ENCODE measurements around the gene OTOP1.
A peak's percentile ranks its signal among the peaks of the same experiment; 100 is the strongest.
"Not testable (repeated sequence)": the region's sequence is repeated elsewhere in the genome, so short reads cannot be mapped to it uniquely, and the experiment has no call there.

OTOP1 gene, protein sequence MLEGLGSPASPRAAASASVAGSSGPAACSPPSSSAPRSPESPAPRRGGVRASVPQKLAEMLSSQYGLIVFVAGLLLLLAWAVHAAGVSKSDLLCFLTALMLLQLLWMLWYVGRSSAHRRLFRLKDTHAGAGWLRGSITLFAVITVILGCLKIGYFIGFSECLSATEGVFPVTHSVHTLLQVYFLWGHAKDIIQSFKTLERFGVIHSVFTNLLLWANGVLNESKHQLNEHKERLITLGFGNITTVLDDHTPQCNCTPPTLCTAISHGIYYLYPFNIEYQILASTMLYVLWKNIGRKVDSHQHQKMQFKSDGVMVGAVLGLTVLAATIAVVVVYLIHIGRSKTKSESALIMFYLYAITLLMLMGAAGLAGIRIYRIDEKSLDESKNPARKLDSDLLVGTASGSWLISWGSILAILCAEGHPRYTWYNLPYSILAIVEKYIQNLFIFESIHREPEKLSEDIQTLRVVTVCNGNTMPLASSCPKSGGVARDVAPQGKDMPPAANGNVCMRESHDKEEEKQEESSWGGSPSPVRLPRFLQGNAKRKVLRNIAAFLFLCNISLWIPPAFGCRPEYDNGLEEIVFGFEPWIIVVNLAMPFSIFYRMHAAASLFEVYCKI

DNA sequence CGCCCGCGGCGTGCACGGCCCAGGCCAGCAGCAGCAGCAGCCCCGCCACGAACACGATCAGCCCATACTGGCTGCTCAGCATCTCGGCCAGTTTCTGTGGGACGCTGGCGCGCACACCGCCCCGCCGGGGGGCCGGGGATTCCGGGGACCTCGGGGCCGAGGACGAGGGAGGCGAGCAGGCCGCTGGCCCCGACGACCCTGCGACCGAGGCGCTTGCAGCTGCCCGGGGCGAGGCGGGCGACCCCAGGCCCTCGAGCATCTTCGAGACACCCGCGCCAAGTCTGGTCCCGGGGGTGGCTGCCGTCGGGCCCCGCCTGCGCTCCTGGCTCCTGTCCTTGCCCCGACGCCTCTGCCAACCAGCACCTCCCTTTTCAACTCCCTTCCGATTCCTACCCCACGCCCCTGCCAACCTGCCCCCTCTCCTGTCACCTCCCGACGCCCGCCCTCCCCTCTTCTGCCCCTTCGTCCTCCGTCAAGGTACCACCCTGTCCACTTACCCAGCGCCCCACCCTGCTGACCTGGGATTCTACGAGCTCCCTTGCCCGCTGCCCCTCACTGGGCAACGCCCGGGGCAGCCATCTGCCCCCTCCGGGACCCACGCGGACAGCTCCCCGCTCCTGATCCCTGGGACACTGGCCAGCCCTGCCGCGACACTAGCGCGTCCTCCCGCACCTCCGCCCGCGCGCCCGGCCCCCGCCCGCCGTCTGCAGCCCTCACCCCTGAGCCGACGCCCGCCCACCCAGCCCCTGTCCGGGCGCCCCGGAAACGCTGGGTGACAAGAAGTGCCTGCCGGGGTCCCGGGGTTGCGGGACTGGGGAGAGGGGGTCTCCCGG, at the start of gene OTOP1:
Gene OTOP1, minus strand, starts transcription at position 324 of the 833 bp plus-strand sequence. Its CDS starts 65 bp downstream, at position 259.
- no peak for DNase-seq (ENCODE audit: low read depth)

DNA sequence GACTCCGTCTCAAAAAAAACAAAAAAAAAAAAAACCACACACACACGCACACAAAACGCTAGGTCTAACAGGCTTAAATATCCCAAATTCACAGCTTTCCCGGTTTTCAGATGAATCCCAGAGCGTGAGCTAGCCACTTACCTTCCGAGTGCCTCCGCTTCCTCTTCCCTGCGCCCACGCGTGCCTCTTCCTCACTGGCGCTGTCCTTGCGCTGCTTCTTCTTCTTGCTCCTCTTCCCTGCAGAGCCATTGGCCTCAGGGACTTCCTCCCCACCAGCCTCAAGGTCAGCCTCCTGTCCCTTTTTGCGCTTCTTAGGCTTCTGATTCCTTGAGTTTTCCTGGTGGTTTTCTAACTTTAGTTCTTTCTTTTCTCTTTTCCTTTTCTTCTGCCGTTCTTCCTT, 47.5 kb upstream of the OTOP1 start:
- no peak for DNase-seq (ENCODE audit: low read depth)

DNA sequence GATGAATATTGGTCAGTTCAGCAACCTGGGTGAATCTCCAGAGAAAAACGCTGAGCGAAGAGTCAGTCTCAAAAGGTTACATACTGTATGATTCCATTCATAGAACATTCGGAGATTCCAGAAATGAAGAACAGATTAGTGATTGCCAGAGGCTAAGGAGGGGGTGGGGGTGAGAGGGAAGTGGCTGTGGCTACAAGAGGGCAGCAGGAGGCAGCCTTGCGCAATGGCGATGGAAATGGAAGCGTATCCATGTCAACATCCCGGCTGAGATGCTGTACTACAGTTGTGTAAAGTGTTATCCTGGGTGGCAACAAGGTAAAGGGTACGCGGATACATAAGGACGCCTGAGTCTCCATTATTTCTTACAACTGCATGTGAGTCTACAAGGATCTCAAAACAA, 45.2 kb upstream of the OTOP1 start:
- DNase-seq (ENCODE audit: low read depth) = peak; percentile 42

DNA sequence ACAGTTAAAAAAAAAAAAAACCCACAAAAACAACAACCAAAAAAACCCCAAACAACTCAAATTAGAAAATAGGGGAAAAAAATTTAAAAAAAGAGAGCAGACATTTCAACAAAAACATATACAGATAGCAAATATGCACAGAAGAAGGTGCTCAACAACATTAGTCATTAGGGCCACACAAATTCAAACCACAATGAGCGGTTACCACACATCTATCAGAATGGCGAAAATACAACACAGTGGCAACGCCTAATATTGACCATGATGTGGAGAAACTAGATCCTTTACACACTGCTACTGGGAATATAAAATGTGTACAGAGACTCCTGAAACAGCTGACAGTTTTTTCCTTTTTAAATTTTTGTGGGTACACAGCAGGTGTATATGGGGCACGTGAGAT, 43.8 kb upstream of the OTOP1 start:
- peak; percentile 75 for DNase-seq (ENCODE audit: low read depth)

DNA sequence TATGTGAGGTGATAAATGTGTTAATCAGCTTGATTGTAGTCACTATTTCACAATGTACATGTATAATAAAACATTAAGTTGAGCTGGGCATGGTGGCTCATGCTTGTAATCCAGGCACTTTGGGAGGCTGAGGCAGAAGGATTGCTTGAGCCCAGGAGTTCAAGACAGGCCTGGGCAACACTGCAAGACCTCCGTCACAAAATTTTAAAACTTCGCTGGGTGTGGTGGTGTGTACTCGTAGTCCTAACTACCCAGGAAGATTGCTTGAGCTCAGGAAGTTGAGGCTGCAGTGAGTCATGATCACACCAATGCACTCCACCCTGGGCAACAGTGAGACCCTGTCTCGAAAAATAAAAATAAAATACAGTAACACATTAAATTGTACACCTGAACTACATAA, 43.1 kb upstream of the OTOP1 start:
- DNase-seq (ENCODE audit: low read depth) = peak; percentile 43

DNA sequence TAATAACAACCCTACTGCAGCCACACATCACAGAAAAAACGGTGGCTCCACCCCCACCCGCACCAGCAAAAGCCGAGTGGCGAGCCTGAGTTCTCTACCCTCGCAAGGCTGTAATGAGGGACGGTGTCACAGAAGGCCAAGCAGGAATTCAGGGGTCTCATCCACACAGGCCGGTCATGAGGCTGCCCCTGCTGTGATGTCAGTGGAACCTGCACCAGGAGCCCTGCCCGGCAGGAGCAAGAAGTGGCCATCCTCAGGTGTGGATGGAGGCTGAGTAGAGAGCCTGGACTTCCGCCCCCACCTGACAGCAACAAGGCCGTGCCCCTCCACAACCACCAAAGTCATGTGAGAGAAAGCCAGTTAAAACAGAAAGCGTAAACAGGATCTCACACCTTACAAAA, 42.6 kb upstream of the OTOP1 start:
- no peak for DNase-seq (ENCODE audit: low read depth)

DNA sequence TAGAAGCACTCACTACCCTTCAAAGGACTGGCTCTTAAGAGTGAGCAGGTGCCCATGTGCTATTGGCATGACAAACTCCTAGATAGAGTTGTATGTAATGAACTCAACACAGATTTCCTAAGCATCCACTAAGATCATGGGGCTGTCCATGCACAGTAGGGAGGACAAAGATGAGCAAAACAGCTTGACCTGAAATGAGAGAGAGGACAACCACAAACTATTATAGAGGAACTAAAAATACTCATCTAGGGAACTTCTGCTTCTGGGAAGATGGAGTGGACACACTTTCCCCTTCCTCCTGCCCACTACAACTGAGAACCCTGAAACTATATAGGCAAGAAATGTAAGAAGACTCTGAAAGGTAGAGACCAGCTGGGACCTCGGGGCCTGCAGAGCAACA, 42.0 kb upstream of the OTOP1 start:
- no peak for DNase-seq (ENCODE audit: low read depth)

DNA sequence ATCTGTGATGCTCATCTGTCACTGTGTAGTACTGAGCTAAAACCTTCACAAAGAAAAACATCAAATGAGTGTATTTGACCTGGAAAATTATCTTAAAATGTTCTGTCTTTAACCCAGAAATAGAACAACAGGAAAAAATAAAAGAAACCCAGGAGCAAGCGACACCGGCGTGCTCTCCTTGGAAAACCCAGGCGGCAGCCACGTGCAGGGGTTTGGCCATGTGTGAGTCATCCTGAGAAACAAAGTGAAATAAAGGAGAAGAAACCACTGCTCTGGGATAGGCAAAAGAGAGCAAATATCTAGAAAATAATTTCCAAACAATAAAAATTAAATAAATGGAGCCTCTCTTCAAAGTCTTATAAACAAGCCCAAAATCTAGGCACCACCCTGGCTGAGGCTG, 41.3 kb upstream of the OTOP1 start:
- DNase-seq (ENCODE audit: low read depth) = peak; percentile 15

DNA sequence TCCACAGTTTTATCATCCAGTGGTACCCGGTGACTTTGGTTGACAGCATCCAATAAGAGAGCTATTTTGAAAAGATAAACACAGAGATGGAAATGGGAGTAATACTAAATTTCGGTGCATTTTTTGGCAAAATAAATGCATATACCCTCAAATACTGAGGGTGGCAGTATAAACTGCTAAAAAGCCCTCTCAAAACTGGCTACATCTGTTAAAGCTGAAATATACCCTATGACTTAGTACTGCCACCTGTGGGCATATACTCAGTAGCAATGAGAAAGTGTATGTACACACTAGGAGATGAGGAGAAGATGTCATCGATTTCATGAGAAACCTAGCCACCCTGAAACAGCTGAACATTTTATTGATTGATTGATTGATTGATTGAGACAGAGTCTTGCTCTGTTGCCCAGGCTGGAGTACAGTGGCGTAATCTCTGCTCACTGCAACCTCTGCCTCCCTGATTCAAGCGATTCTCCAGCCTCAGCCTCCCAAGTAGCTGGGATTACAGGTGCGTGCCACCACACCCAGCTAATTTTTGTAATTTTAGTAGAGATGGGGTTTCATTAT, 33.5 kb upstream of the OTOP1 start:
- peak; percentile 62 for DNase-seq (ENCODE audit: low read depth)

DNA sequence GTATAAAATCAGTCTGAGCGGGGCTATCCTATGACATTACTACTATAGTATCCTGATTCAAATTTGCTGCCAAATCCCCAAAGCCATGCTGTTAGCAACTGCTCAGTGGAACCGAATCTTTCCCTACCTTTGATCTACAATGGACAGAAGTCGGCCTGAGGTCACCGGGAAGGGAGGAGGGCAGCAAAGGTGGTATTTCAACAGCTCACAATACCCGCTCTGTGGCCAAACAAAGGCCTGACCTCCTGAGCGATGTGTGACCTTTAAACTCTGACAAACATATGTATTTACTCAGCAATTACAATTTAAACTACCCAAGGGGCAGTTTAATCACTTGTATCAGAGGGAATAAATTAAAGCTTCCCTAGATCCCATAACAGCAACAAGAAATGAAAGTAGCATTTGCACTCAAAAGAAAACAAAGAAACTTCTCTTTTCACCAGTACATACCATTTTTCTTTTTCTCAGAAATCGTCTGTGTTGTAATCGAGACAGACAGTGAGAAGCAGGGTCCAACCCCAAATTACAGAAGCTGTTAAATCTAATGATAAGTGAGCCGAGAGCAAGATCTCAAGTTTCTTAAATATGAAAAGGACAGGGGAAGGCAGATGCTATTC, 32.9 kb upstream of the OTOP1 start:
- no peak for DNase-seq (ENCODE audit: low read depth)

DNA sequence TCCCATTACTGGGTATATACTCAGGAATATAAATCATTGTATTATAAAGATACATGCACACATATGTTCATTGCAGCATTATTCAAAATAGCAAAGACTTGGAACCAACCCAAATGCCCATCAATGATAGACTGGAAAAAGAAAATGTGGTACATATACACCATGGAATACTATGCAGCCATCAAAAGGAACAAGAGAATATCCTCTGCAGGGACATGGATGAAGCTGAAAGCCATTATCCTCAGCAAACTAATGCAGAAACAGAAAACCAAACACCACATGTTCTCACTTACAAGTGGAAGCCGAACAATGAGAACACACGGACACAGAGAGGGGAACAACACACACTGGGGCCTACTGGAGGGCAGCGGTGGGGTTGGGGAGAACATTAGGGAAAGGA, 31.0 kb upstream of the OTOP1 start:
- not testable (repeated sequence) for DNase-seq (ENCODE audit: low read depth)

DNA sequence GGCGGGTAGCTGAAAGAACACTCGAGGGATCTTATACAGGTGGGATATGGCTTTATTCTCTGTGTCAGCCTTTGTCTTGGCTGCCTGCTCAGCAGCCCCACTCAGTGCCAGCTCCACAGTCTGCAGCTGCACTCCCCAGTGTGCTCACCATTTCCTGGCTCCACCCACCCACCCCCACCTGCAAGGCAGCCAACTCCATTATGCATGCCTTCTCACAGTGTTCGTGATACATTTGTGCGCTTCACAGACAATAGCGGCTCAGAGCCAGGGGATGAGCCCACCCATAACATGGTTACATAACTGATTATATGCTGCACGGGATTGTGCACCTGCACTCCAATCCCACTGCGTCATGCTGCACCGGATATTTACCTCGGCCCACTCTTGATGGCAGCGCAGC, 30.1 kb upstream of the OTOP1 start:
- no peak for DNase-seq (ENCODE audit: low read depth)

DNA sequence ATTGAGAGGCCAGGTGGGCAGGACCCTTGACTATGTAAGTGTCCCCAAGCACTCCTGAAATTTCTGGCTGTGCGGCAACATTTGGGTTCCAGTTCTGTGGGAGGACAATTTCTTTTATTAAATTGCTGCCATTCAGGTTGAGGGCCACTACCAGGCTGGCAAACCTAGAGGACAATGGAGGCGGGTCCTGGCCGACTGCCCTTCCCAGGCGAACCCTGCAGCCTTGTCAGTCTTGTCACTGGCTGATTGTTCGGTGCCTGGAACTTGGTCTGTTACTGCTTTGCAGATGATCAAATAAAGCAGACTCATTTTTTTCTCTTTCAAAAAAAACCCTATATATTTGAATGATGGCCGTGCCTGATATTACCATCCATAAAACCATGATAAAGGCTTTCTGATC, 27.9 kb upstream of the OTOP1 start:
- no peak for DNase-seq (ENCODE audit: low read depth)

DNA sequence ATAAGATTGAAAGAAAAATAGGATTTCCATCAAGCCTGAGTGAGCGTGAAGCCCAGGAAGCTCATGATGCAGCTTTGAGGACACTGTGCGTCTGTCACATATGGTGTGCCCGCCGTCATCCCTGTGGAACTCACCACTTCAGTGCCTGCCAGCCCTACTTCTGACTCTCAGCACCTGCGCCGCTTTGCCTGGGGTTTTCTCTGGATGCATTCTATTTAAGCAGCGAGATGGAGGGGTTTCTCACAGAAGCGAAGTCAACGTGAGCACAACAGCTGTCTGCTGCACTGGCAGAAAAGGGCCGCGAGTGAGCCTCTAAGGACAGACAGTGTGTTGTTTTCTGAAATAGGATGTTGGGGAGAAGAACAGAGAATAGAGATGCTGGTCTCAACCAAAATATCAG, 27.5 kb upstream of the OTOP1 start:
- no peak for DNase-seq (ENCODE audit: low read depth)

DNA sequence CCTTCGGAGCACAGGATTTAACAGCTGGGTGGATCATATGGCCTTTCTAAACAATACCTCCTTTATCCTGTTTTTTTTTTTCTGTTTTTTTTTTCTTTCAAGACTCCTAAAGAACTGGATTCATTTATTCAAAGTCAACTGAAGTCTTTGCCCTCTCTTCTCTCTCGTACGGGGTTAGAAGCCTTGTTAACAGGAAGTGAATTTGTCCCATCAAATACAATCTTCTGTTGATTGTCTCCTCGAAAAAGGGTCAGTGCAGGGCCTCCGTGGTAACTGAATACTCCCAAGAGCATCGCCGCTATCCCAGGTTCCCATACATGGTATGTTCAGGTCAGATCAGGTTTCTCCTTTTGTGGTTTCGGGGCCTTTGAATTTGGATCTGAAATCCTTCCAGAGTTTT, 23.1 kb upstream of the OTOP1 start:
- DNase-seq (ENCODE audit: low read depth) = no peak

DNA sequence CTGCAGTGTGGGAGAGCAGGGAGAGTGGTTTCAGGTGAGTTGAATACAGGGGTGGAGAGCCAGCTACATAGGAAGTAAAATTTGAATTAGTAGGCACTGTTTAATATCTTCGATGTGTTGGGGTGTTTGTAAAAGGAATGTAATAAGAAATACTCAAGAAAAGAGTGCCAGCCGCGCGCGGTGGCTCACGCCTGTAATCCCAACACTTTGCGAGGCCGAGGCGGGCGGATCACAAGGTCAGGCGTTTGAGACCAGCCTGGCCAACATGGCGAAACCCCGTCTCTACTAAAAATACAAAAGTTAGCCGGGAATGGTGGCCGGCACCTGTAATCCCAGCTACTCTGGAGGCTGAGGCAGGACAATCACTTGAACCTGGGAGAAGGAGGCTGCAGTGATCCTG, 22.6 kb upstream of the OTOP1 start:
- DNase-seq (ENCODE audit: low read depth) = not testable (repeated sequence)

DNA sequence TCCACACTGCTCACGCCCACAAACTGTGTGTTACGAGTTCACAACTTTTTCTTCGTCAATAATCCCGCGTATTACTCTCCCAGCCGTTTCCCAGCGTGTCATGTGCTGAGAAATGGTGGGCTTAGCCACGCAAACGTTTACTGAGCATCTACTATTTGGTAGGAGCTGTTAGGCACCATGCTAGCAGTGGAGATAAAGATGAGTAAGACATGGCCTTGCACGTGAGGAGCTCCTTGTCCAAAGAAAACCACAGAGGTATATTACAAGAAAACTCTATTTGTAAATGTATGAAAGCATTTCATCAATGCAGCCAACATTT, 22.1 kb upstream of the OTOP1 start:
- DNase-seq (ENCODE audit: low read depth) = peak; percentile 64

DNA sequence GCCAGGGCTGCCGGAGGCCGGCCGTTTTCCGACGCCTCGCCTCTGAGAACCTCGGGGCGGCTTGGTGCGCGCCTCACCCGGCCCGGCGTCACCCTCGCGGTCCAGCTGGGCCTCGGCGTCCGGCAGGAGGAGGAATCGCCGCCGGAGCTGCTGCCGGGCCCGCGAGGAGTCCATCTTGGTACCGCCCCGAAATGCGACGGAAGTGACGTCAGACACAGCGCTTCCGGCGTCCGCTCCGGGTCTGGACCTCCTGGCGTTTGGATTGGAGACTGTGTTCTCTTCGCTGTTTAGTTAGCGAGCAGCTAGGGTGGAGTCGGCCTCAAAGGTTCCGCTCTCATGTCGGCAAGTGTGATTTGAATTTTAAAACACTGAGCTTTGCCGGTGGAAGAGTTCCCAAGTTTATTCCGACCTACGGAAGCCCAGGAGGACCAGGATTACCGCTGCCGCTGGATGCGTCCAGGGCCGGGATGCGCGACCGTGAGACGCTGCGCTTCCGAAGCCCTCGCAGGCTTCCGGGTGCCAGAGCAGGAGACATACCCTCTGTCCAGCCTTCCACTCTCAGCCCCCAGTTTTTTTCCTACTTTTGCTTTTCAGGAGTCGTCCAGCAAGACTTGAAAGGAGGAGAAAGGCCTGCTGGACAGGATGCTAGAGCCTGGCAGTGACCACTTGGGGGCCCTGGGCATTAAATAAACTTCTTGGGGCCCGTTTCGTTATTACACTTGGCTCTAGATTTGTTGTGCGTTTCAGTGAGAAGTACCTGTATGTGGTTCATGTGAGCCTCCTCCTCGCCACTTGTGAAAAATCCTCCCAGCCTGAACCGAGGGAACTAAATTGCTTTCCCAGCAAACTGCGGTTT, 21.5 kb upstream of the OTOP1 start, which contains the start of gene TMEM128:
Gene TMEM128, minus strand, starts transcription at position 195 of the 856 bp plus-strand sequence. Its CDS starts 21 bp downstream, at position 174.
- DNase-seq (ENCODE audit: low read depth) = peak; percentile 92

DNA sequence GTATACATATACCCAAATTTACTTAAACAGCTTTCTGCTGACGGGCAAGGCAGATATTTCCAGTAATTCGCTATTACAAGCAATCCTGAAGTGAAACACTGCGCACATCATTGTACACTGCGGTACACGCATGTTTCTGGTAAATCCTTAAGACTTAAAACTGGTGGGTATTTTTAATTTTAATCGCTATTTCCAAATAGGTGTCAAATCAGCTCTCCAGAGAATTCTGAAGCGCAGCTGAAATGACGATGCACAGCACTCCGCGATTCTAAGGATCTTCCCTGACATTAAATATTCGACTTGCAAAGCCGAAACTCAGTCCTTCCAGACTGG, 20.9 kb upstream of the OTOP1 start:
- DNase-seq (ENCODE audit: low read depth) = no peak

DNA sequence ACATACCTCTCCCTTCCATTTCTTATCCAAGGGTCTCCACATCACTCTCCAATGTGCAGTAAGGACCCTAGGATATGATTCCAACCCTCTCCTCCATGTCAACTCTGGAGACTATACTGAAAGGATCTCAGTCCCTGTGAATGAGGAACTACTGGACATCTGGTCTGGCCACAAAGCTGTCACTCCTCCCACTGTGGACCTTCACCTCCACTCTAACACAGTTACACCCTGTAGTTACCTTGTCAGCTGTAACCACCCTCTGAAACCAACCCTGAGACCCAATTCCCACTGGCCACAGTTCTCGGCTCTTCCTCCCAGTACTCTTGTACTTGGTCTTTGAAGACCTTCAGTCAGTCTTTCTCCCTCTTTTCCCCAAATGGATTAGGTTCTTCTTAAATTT, 18.4 kb upstream of the OTOP1 start:
- DNase-seq (ENCODE audit: low read depth) = no peak

DNA sequence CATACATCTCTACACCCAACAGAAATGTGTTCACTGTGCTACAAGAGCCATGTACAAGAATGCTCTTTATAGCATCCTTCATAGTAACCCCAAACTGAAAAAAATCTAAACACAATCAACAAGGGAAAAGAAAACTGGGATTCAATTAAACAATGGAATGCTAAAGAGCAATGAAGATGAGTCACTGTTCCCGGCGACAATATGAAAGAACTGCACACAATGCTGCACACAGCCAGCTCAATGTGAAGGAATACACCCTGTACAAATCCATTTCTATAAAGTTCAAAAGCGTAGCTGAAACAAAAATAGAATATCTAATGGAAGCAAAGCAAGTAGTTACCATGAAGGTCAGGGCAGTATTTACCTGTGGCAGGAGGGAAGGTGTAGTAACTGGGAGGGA, 12.8 kb upstream of the OTOP1 start:
- not testable (repeated sequence) for DNase-seq (ENCODE audit: low read depth)

Data from amniotic epithelial cell (primary cell).